HepG2 (cell line): ENCODE results near the gene TACC3. TPM values are rescaled to one million over a fixed set of nuclear protein-coding genes. Genes with fewer than 3 reads are reported as not detected.

Experiments used
- ATAD3A ChIP-seq: sonication (generic); formaldehyde crosslinking; IDR thresholded peaks from 2 replicates; pipeline ENCODE4 v1.4.0; 2020; ENCODE audit warnings: missing genetic modification reagents
- ATRX ChIP-seq: sonication (generic); formaldehyde crosslinking; IDR thresholded peaks from 2 replicates; pipeline ENCODE4 v1.4.0; 2020; ENCODE audit warnings: missing genetic modification reagents, borderline replicate concordance
- BCL6 ChIP-seq: IDR thresholded peaks from 2 replicates; pipeline ENCODE4 v1.6.1; 2016; ENCODE audit warnings: missing genetic modification reagents, missing compliant biosample characterization
- HNF1A ChIP-seq, 2 experiments: sonication (generic) in 1 of 2; formaldehyde crosslinking in 1 of 2; IDR thresholded peaks; 2 replicates each; pipeline versions ENCODE4 v1.4.0 to v1.6.1; 2016 to 2020; ENCODE audit warnings: borderline replicate concordance in 1 of 2, low read depth in 1 of 2, mild to moderate bottlenecking in 1 of 2, missing genetic modification reagents in 1 of 2
- MTF2 ChIP-seq: sonication (generic); formaldehyde crosslinking; IDR thresholded peaks from 2 replicates; pipeline ENCODE4 v1.5.0; 2020; ENCODE audit warnings: missing genetic modification reagents, borderline replicate concordance
- NFIC ChIP-seq: IDR thresholded peaks from 2 replicates; pipeline ENCODE4 v1.6.1; 2012; ENCODE audit warnings: mild to moderate bottlenecking, low read length, inconsistent platforms
- NFRKB ChIP-seq: fragments of 450-650 bp; IDR thresholded peaks from 2 replicates; pipeline ENCODE4 v1.6.1; 2017
- NR1H2 ChIP-seq: sonication (generic); formaldehyde crosslinking; IDR thresholded peaks from 2 replicates; pipeline ENCODE4 v1.8.1; 2022; ENCODE audit warnings: low read depth, missing genetic modification reagents, borderline replicate concordance
- RFX3 ChIP-seq: IDR thresholded peaks from 2 replicates; pipeline ENCODE4 v1.6.1; 2016; ENCODE audit warnings: missing biosample characterization, missing genetic modification reagents
- TAF15 ChIP-seq: fragments of 200-400 bp; formaldehyde crosslinking; IDR thresholded peaks from one replicate; pipeline ENCODE4 v1.6.1; 2018; ENCODE audit warnings: mild to moderate bottlenecking, low read depth, low read length; ENCODE audit not compliant: poor library complexity, severe bottlenecking
- YEATS4 ChIP-seq: sonication (generic); formaldehyde crosslinking; IDR thresholded peaks from 2 replicates; pipeline ENCODE4 v1.4.0; 2020; ENCODE audit warnings: missing genetic modification reagents, borderline replicate concordance
- ZFYVE20 ChIP-seq: sonication (generic); formaldehyde crosslinking; IDR thresholded peaks from 2 replicates; pipeline ENCODE4 v1.8.0; 2023; ENCODE audit warnings: low read depth, mild to moderate bottlenecking, moderate library complexity, missing genetic modification reagents, borderline replicate concordance
- ZNF33A ChIP-seq: sonication (generic); formaldehyde crosslinking; IDR thresholded peaks from 2 replicates; pipeline ENCODE4 v1.5.1; 2020; ENCODE audit warnings: missing genetic modification reagents, mild to moderate bottlenecking, moderate library complexity, borderline replicate concordance
- ZNF766 ChIP-seq: sonication (generic); formaldehyde crosslinking; IDR thresholded peaks from 2 replicates; pipeline ENCODE4 v1.5.0; 2020; ENCODE audit warnings: missing genetic modification reagents, borderline replicate concordance
- polyA plus RNA-seq, 8 experiments: library from polyadenylated mRNA; depleted of rRNA in 3 of 8; stranded (reverse) in 7 of 8; unstranded in 1 of 8; fragments of >200 nt; fragmentation: Illumina TruSeq in 4 of 8; extraction: Trizol in 4 of 8; gene quantifications; 2 replicates each; pipeline versions ENCODE4 v1.2.1 to v1.2.3, GENCODE V29; 2011 to 2016; ENCODE audit warnings: low read depth in 4 of 8, missing spikeins in 1 of 8, mixed read lengths in 1 of 8; ENCODE audit not compliant: insufficient read depth in 1 of 8
- total RNA-seq, 5 experiments: library from RNA; depleted of rRNA; stranded (reverse); fragments of >200 nt; fragmentation: Illumina TruSeq; extraction: Trizol; gene quantifications; 2 replicates each; pipeline ENCODE4 v1.2.3, GENCODE V29; 2016; ENCODE audit warnings: low read depth in 1 of 5
- TF ChIP-seq, protein P1 (sequence below): sonication (generic); formaldehyde crosslinking; IDR thresholded peaks from 2 replicates; pipeline ENCODE4 v1.9.0; 2021; ENCODE audit warnings: mild to moderate bottlenecking, missing genetic modification reagents
- TF ChIP-seq, protein P2 (sequence below): sonication (generic); formaldehyde crosslinking; IDR thresholded peaks from 2 replicates; pipeline ENCODE4 v1.5.1; 2020; ENCODE audit warnings: missing genetic modification reagents, mild to moderate bottlenecking, borderline replicate concordance
- TF ChIP-seq, protein P3 (sequence below): IDR thresholded peaks from 2 replicates; pipeline ENCODE4 v1.6.1; 2012; ENCODE audit warnings: inconsistent platforms

Gene TACC3
- total and polyA plus RNA-seq, 2 of the 13 experiments (the other 11 are each of a cell fraction or from before 2014, with no cell fraction given) = 20.3 to 21.2 TPM

DNA sequence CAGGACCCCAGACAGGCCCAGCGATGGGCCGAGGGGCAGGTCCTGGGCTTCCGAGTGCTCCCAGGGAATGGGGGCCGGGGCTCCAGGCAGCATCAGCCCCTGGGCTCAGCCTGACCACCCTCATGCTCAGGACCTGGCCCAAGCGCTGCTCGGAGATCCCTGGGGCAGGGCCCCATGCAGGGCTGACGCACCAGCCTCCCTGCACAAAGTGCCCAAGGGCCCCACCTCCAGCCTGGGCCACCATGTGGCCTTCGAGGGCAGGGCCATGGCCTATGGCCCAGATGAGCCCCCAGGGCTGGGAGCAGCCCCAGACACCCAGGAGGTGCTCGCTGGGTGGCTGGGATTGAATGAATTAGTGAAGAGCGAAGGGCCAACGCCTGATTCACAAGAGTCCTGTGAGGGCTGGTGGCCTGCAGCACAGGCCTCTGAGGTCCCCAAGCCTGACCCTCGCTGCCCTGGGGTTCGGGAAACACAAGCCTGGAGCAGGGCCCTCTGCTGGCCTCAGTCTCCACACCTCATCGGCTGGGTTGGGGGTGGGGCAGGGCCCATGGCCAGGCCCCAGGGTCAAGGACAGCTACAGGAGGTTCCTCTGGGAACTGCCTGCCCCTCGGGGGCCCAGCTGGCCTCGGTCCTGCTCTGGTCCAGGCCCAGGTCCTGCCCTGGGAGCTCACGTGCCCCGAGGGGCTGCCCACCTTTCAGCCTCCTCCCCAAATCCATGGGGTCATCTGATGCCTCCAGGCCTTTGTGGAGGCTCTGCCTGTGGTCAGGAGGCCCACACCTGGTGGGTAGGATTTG lies 58.5 kb downstream of the TACC3 start (continued):
- TF ChIP-seq, protein P1, sequence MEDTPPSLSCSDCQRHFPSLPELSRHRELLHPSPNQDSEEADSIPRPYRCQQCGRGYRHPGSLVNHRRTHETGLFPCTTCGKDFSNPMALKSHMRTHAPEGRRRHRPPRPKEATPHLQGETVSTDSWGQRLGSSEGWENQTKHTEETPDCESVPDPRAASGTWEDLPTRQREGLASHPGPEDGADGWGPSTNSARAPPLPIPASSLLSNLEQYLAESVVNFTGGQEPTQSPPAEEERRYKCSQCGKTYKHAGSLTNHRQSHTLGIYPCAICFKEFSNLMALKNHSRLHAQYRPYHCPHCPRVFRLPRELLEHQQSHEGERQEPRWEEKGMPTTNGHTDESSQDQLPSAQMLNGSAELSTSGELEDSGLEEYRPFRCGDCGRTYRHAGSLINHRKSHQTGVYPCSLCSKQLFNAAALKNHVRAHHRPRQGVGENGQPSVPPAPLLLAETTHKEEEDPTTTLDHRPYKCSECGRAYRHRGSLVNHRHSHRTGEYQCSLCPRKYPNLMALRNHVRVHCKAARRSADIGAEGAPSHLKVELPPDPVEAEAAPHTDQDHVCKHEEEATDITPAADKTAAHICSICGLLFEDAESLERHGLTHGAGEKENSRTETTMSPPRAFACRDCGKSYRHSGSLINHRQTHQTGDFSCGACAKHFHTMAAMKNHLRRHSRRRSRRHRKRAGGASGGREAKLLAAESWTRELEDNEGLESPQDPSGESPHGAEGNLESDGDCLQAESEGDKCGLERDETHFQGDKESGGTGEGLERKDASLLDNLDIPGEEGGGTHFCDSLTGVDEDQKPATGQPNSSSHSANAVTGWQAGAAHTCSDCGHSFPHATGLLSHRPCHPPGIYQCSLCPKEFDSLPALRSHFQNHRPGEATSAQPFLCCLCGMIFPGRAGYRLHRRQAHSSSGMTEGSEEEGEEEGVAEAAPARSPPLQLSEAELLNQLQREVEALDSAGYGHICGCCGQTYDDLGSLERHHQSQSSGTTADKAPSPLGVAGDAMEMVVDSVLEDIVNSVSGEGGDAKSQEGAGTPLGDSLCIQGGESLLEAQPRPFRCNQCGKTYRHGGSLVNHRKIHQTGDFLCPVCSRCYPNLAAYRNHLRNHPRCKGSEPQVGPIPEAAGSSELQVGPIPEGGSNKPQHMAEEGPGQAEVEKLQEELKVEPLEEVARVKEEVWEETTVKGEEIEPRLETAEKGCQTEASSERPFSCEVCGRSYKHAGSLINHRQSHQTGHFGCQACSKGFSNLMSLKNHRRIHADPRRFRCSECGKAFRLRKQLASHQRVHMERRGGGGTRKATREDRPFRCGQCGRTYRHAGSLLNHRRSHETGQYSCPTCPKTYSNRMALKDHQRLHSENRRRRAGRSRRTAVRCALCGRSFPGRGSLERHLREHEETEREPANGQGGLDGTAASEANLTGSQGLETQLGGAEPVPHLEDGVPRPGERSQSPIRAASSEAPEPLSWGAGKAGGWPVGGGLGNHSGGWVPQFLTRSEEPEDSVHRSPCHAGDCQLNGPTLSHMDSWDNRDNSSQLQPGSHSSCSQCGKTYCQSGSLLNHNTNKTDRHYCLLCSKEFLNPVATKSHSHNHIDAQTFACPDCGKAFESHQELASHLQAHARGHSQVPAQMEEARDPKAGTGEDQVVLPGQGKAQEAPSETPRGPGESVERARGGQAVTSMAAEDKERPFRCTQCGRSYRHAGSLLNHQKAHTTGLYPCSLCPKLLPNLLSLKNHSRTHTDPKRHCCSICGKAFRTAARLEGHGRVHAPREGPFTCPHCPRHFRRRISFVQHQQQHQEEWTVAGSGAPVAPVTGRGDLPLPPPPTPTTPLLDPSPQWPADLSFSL (CRISPR knock-in tag) = no peak
- TF ChIP-seq RFX3 (CRISPR knock-in tag) (no peak), ATAD3A (CRISPR knock-in tag) (no peak), HNF1A (IDR thresholded peaks at IDR 0.05; ENCODE audit: low read depth) (0 out of 2 replicates have a peak, but pooled peaks have one; percentile 18), HNF1A (CRISPR knock-in tag; IDR thresholded peaks at IDR 0.05; ENCODE audit: borderline replicate concordance) (peak; percentile 88; the same call in 1 of the 2 replicates), YEATS4 (peak; percentile 53; the same call in 1 of the 2 replicates), ATRX (CRISPR knock-in tag) (no peak), NR1H2 (CRISPR knock-in tag) (0 out of 2 replicates have a peak, but pooled peaks have one; percentile 49), ZNF33A (CRISPR knock-in tag) (no peak), ZFYVE20 (no peak), ZNF766 (CRISPR knock-in tag) (peak; percentile 67; the same call in 1 of the 2 replicates), BCL6 (CRISPR knock-in tag) (peak; percentile 74; the same call in 1 of the 2 replicates), MTF2 (CRISPR knock-in tag) (no peak), NFRKB (no peak), TAF15 (no peak), NFIC (no peak)
- TF ChIP-seq, protein P2, sequence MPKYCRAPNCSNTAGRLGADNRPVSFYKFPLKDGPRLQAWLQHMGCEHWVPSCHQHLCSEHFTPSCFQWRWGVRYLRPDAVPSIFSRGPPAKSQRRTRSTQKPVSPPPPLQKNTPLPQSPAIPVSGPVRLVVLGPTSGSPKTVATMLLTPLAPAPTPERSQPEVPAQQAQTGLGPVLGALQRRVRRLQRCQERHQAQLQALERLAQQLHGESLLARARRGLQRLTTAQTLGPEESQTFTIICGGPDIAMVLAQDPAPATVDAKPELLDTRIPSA (CRISPR knock-in tag) = no peak
- TF ChIP-seq, protein P3, sequence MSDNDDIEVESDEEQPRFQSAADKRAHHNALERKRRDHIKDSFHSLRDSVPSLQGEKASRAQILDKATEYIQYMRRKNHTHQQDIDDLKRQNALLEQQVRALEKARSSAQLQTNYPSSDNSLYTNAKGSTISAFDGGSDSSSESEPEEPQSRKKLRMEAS = no peak
